ENCODE measurements around the gene RYR3.

The RYR3 gene

GRCh38 chr15:33425142-33425541, 114.4 kb downstream of the RYR3 start:
- H3K4me3 ChIP-seq (ENCODE audit: control insufficient read depth, low read depth, low read length) = no peak overlapping the region
- no peak for TF ChIP-seq CTCF (IDR thresholded peaks at IDR 0.05; ENCODE audit: control insufficient read depth, insufficient read depth, low read depth, low read length, missing control alignments)
- DNase-seq (ENCODE audit: low read depth) = no peak

- no peak for DNase-seq (ENCODE audit: low read depth)
- no peak overlapping the region for H3K4me3 ChIP-seq (ENCODE audit: control insufficient read depth, low read depth, low read length)
- TF ChIP-seq CTCF (IDR thresholded peaks at IDR 0.05; ENCODE audit: control insufficient read depth, insufficient read depth, low read depth, low read length, missing control alignments) = no peak
Observed at GRCh38 chr15:33430577-33430976, 119.8 kb downstream of the RYR3 start.

- H3K4me3 ChIP-seq (ENCODE audit: control insufficient read depth, low read depth, low read length) = no peak overlapping the region
- TF ChIP-seq CTCF (IDR thresholded peaks at IDR 0.05; ENCODE audit: control insufficient read depth, insufficient read depth, low read depth, low read length, missing control alignments) = no peak
Observed at GRCh38 chr15:33433821-33434220, 123.1 kb downstream of the RYR3 start.

GRCh38 chr15:33438396-33438795, 127.6 kb downstream of the RYR3 start:
- no peak for TF ChIP-seq CTCF (IDR thresholded peaks at IDR 0.05; ENCODE audit: control insufficient read depth, insufficient read depth, low read depth, low read length, missing control alignments)
- DNase-seq (ENCODE audit: low read depth) = no peak

More at GRCh38 chr15:33433821-33434220, 123.1 kb downstream of the RYR3 start:
- DNase-seq (ENCODE audit: low read depth) = no peak

DNA sequence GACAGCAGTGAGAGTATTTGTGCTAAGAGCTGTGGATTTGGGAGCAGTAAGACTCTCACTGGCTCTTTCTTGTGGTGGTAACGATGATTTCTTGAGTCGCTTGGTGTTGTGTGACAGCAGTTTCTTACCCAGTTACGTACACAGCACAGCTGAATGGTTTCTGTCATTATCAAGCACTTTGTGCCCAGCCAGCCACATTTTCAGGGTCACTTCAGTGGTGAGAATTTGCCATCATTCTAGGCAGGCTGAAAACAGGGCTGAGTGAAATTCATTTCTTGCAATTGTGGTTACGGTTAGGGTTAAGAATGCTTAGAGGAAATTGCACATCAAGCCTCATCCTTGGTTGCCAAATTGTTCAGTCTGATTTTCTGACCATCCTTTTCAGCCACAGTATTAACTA, 130.1 kb downstream of the RYR3 start:
- H3K4me3 ChIP-seq (ENCODE audit: control insufficient read depth, low read depth, low read length) = no peak overlapping the region
- DNase-seq (ENCODE audit: low read depth) = no peak
- TF ChIP-seq CTCF (IDR thresholded peaks at IDR 0.05; ENCODE audit: control insufficient read depth, insufficient read depth, low read depth, low read length, missing control alignments) = no peak

More at GRCh38 chr15:33438396-33438795, 127.6 kb downstream of the RYR3 start:
- no peak overlapping the region for H3K4me3 ChIP-seq (ENCODE audit: control insufficient read depth, low read depth, low read length)

- TF ChIP-seq CTCF (IDR thresholded peaks at IDR 0.05; ENCODE audit: control insufficient read depth, insufficient read depth, low read depth, low read length, missing control alignments) = no peak
- no peak overlapping the region for H3K4me3 ChIP-seq (ENCODE audit: control insufficient read depth, low read depth, low read length)
- DNase-seq (ENCODE audit: low read depth) = no peak
Observed at GRCh38 chr15:33442449-33442848, 131.7 kb downstream of the RYR3 start.

DNA sequence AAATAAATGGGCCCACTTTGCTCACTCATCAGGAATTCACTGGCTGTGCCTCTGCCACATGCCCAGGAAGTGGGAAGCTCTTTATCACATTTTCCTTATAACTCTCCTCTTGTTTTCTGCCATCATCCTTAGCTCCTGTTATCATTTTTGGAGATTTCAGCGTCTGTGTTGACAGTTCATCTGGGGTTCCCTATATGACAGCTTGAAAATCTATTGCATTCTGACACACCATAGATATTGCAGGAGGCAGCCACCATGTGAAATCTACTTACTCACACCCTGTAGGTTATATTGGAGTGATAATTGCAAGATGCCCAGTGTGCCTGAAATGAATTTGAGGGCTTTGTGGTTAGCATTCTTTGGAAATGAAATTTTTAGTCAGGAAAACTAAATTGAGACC, 132.9 kb downstream of the RYR3 start:
- H3K4me3 ChIP-seq (ENCODE audit: control insufficient read depth, low read depth, low read length) = no peak overlapping the region
- TF ChIP-seq CTCF (IDR thresholded peaks at IDR 0.05; ENCODE audit: control insufficient read depth, insufficient read depth, low read depth, low read length, missing control alignments) = no peak
- DNase-seq (ENCODE audit: low read depth) = no peak

Measured in AG09309 (cell line).